K562 (cell line): ENCODE results near the gene PRSS48. TPM values are rescaled to one million over a fixed set of nuclear protein-coding genes. Genes with fewer than 3 reads are reported as not detected.

Source experiments
- ATAC-seq: fragments of 200-7000 bp; cut with Tn5 transposase; 3 replicates; pipeline ENCODE4 v1.9.1; 2020; ENCODE audit warnings: moderate library complexity
- BruUV-seq: library from RNA; stranded (reverse); fragments of 400-500 nt; replicated peaks from 2 replicates; lab custom pipeline; 2021; lab: Mats Ljungman, UMichigan
- CTCF ChIA-PET: fragments of 300-600 bp; formaldehyde crosslinking; extraction: SDS; loops from one replicate; lab custom pipeline; 2021; ENCODE audit warnings: low intra/inter-chr PET ratio; lab: Yijun Ruan, JAX
- POLR2A ChIA-PET: fragments of 300-600, 350-650 bp; sonication (Branson Sonifier 250); formaldehyde crosslinking; extraction: SDS; loops from one replicate; lab custom pipeline; 2021; ENCODE audit warnings: antibody characterized with exemption, inconsistent platforms; lab: Yijun Ruan, JAX
- DNase-seq, 4 experiments: peaks; one replicate each; pipeline versions ENCODE4 v3.0.0 to v3.0.0-alpha.2; 2011 to 2018; ENCODE audit warnings: low spot score in 3 of 4, mixed read lengths in 3 of 4; ENCODE audit errors: extremely low read depth in 1 of 4
- FAIRE-seq: peaks from 2 replicates; lab custom pipeline; 2011; peaks lifted over from hg19 to GRCh38; lab: Jason Lieb, UNC
- H2AFZ ChIP-seq: 2 replicates; pipeline ENCODE4 v1.6.0; 2011; ENCODE audit warnings: low read depth, low read length, control low read depth, inconsistent platforms
- H3K27ac ChIP-seq: fragments of 200-600 bp; 3 replicates; pipeline ENCODE4 v1.8.0; 2011; ENCODE audit warnings: low read depth, mild to moderate bottlenecking, control low read depth, inconsistent platforms, low read length, moderate library complexity, mixed read lengths; ENCODE audit errors: extremely low read depth
- H3K27me3 ChIP-seq, 2 experiments: fragments of 300-600 bp in 1 of 2; 2 replicates in 1 of 2; 3 replicates in 1 of 2; pipeline versions ENCODE4 v1.6.0 to v1.8.0; 2011; ENCODE audit warnings: inconsistent platforms in 2 of 2, low read length in 2 of 2, mild to moderate bottlenecking in 1 of 2, mixed read lengths in 1 of 2, moderate library complexity in 1 of 2; ENCODE audit not compliant: control insufficient read depth in 2 of 2, insufficient read depth in 2 of 2
- H3K36me3 ChIP-seq: fragments of 300-600 bp; 3 replicates; pipeline ENCODE4 v1.8.0; 2011; ENCODE audit warnings: mild to moderate bottlenecking, low read length, inconsistent platforms; ENCODE audit not compliant: control insufficient read depth, insufficient read depth
- H3K4me1 ChIP-seq, 2 experiments: fragments of 200-600 bp in 1 of 2; replicated peaks in 1 of 2; 2 replicates in 1 of 2; 3 replicates in 1 of 2; pipeline versions ENCODE4 v1.5.1 to v1.8.0; 2011; ENCODE audit warnings: inconsistent platforms in 2 of 2, low read length in 2 of 2, mild to moderate bottlenecking in 1 of 2, mixed read lengths in 1 of 2, moderate library complexity in 1 of 2; ENCODE audit not compliant: control insufficient read depth in 2 of 2, insufficient read depth in 2 of 2
- H3K4me2 ChIP-seq: 2 replicates; pipeline ENCODE4 v1.6.1; 2011; ENCODE audit warnings: low read length, control low read depth, inconsistent platforms, mixed read lengths; ENCODE audit not compliant: insufficient read depth
- H3K4me3 ChIP-seq: fragments of 200-600 bp; sonication (generic), shearing (Covaris generic); 2 replicates; pipeline ENCODE4 v1.5.1; 2016; ENCODE audit warnings: control low read depth, inconsistent platforms
- H3K79me2 ChIP-seq: fragments of 200-600 bp; 3 replicates; pipeline ENCODE4 v1.8.0; 2011; ENCODE audit warnings: low read length, inconsistent platforms; ENCODE audit not compliant: control insufficient read depth, insufficient read depth
- H3K9ac ChIP-seq, 2 experiments: 2 replicates each; pipeline versions ENCODE4 v1.6.0 to v1.6.1; 2011; ENCODE audit warnings: low read depth in 2 of 2, low read length in 2 of 2, control low read depth in 1 of 2, inconsistent platforms in 1 of 2, mild to moderate bottlenecking in 1 of 2, mixed read lengths in 1 of 2; ENCODE audit not compliant: insufficient read depth in 1 of 2
- H3K9me1 ChIP-seq: one replicate; pipeline ENCODE4 v1.6.0; 2011; ENCODE audit warnings: inconsistent platforms, mild to moderate bottlenecking, low read length, moderate library complexity; ENCODE audit not compliant: control insufficient read depth, insufficient read depth
- H3K9me3 ChIP-seq: replicated peaks from 2 replicates; pipeline ENCODE4 v1.5.1; 2011; ENCODE audit warnings: low read depth, low read length, inconsistent platforms; ENCODE audit not compliant: control insufficient read depth, insufficient read depth
- H4K20me1 ChIP-seq: replicated peaks from 2 replicates; pipeline ENCODE4 v1.6.1; 2011; ENCODE audit warnings: low read length, inconsistent platforms, mixed read lengths; ENCODE audit not compliant: control insufficient read depth, insufficient read depth
- CREBBP ChIP-seq: IDR thresholded peaks from one replicate; pipeline ENCODE4 v1.6.1; 2012; ENCODE audit warnings: low read depth, mild to moderate bottlenecking, control low read depth, inconsistent platforms, low read length
- E2F3 ChIP-seq: fragments of 250-450 bp; sonication (Bioruptor Pico); IDR thresholded peaks from 2 replicates; pipeline ENCODE4 v1.4.0; 2020; ENCODE audit warnings: mild to moderate bottlenecking
- EP400 ChIP-seq: fragments of 450-650 bp; IDR thresholded peaks from 2 replicates; pipeline ENCODE4 v1.6.1; 2017; ENCODE audit warnings: antibody characterized with exemption, mild to moderate bottlenecking, moderate library complexity
- FOXA1 ChIP-seq: fragments of 450-650 bp; IDR thresholded peaks from 2 replicates; pipeline ENCODE4 v1.6.1; 2016; ENCODE audit warnings: mild to moderate bottlenecking, borderline replicate concordance
- FOXK1 ChIP-seq: sonication (generic); formaldehyde crosslinking; IDR thresholded peaks from 2 replicates; pipeline ENCODE4 v1.8.0; 2022; ENCODE audit warnings: missing genetic modification reagents, mild to moderate bottlenecking, borderline replicate concordance
- GABPA ChIP-seq: fragments of 200-800 bp; sonication (Bioruptor generic); conservative IDR thresholded peaks from 2 replicates; pipeline ENCODE4 v1.6.1; 2016; ENCODE audit warnings: low read depth, missing genetic modification characterization, missing compliant biosample characterization
- GATA2 ChIP-seq: sonication (generic); formaldehyde crosslinking; IDR thresholded peaks from 2 replicates; pipeline ENCODE4 v1.4.0; 2020; ENCODE audit warnings: mild to moderate bottlenecking, missing genetic modification reagents
- HDAC6 ChIP-seq: IDR thresholded peaks from 2 replicates; pipeline ENCODE4 v1.6.1; 2012; ENCODE audit warnings: low read depth, mild to moderate bottlenecking, control low read depth, inconsistent platforms, low read length, moderate library complexity
- KAT8 ChIP-seq: fragments of 450-650 bp; IDR thresholded peaks from 2 replicates; pipeline ENCODE4 v1.6.1; 2016; ENCODE audit warnings: low read depth, mild to moderate bottlenecking
- KLF13 ChIP-seq: fragments of 450-650 bp; IDR thresholded peaks from 2 replicates; pipeline ENCODE4 v1.6.1; 2016; ENCODE audit warnings: missing genetic modification characterization, low read depth, mild to moderate bottlenecking, missing compliant biosample characterization, moderate library complexity, borderline replicate concordance
- LEF1 ChIP-seq: fragments of 450-650 bp; IDR thresholded peaks from 2 replicates; pipeline ENCODE4 v1.6.1; 2016; ENCODE audit warnings: mild to moderate bottlenecking
- NR2C2 ChIP-seq, 2 experiments: fragments of 200-800 bp in 1 of 2; sonication (Bioruptor generic) in 1 of 2; sonication (generic) in 1 of 2; formaldehyde crosslinking in 1 of 2; IDR thresholded peaks; 2 replicates each; pipeline versions ENCODE4 v1.6.1 to v1.8.0; 2016 to 2022; ENCODE audit warnings: mild to moderate bottlenecking in 1 of 2, missing compliant biosample characterization in 1 of 2, missing genetic modification characterization in 1 of 2, missing genetic modification reagents in 1 of 2
- SETDB1 ChIP-seq: IDR thresholded peaks from one replicate; pipeline ENCODE4 v1.6.1; 2012; ENCODE audit warnings: low read length, control low read depth, inconsistent platforms
- WGBS: fragments of 100-300 bp; shearing (Covaris generic); methylation state at CpG from one replicate; pipeline ENCODE4 v1.1.6; 2016; ENCODE audit warnings: low coverage, mixed read lengths; ENCODE audit not compliant: insufficient coverage; ENCODE audit errors: missing lambda C conversion rate; 5-methylcytosine and 5-hydroxymethylcytosine counted together
- in situ Hi-C: fragments of 300-500 bp; cut with MboI; formaldehyde crosslinking; loops from 4 replicates; pipeline ENCODE4 v1.15.0; 2018; ENCODE audit warnings: inconsistent platforms, mixed read lengths
- intact Hi-C: fragments of 100-400 bp; cut with micrococcal nuclease; formaldehyde crosslinking; loops from 2 replicates; pipeline ENCODE4 v1.14.2; 2022
- polyA plus RNA-seq, 8 experiments: library from polyadenylated mRNA; depleted of rRNA in 4 of 8; stranded (reverse) in 5 of 8; unstranded in 3 of 8; fragments of >200 nt; fragmentation: Nextera tagmentation in 2 of 8; fragmentation: Illumina TruSeq in 1 of 8; extraction: Ambion mirVana in 2 of 8; extraction: Trizol in 1 of 8; gene quantifications; 2 replicates each; pipeline versions ENCODE4 v1.2.1 to v1.2.3, GENCODE V29; 2011 to 2014; ENCODE audit warnings: inconsistent platforms in 1 of 8, missing spikeins in 1 of 8
- total RNA-seq, 7 experiments: library from RNA; depleted of rRNA in 6 of 7; stranded (reverse); fragments of >200 nt in 6 of 7; fragmentation: Illumina TruSeq in 2 of 7; extraction: Trizol in 2 of 7; gene quantifications; 2 replicates each; pipeline versions ENCODE4 v1.2.1 to v1.2.3, GENCODE V29; 2011 to 2021; ENCODE audit warnings: low replicate concordance in 1 of 7
- TF ChIP-seq, protein P1 (sequence below): fragments of 450-650 bp; IDR thresholded peaks from 2 replicates; pipeline ENCODE4 v1.6.1; 2018; ENCODE audit not compliant: partially characterized antibody
- TF ChIP-seq, protein P2 (sequence below): sonication (generic); formaldehyde crosslinking; IDR thresholded peaks from 2 replicates; pipeline ENCODE4 v1.9.0; 2022; ENCODE audit warnings: mild to moderate bottlenecking, missing genetic modification reagents
- TF ChIP-seq, protein P3 (sequence below): fragments of 200-800 bp; sonication (Bioruptor generic); IDR thresholded peaks from 2 replicates; pipeline ENCODE4 v1.6.1; 2017; ENCODE audit warnings: missing genetic modification characterization, missing compliant biosample characterization
- TF ChIP-seq, protein P4 (sequence below): fragments of 450-650 bp; IDR thresholded peaks from 2 replicates; pipeline ENCODE4 v1.7.0; 2016; ENCODE audit warnings: borderline replicate concordance

Gene PRSS48
- total and polyA plus RNA-seq, 9 of the 15 experiments (the other 6 are each of a cell fraction or from before 2014, with no cell fraction given) = not detected

DNA sequence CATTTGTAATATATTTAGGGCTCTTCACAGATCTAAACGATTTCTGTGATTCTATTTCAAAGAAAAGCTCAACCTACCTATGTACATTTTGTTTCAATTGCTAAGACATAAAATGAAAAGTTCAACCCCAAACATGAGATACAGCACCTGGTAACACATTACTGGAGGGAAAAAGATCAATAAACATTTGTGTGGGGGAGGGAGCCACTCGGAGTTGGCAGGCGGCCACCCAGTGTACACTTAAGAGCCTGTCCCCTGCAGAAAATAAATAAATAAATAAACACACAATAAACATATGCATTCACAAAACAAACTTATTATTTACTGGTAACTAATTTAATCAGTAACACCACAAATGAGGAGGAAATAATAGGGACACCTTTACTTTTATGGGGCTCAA is 19.3 kb downstream of the PRSS48 start:
- in situ Hi-C loops = no loop called here
- Histone ChIP-seq H3K9ac (no peak overlapping the region), H3K9me3 (no peaks in the 10 kb centered on the region), H3K79me2 (no peaks in the 10 kb centered on the region), H2AFZ (no peak overlapping the region), H3K4me2 (no peak overlapping the region), H3K4me1 (no peaks in the 10 kb centered on the region), H3K9me1 (no peaks in the 10 kb centered on the region), H3K36me3 (no peaks in the 10 kb centered on the region), H3K27ac (no peak overlapping the region), H3K27me3 (peaks cover 5 to 6% of the 10 kb centered on the region in 2 experiments; a peak in 4 of 5 replicates), H3K4me3 (no peak overlapping the region), H4K20me1 (no peaks in the 10 kb centered on the region)
- CTCF ChIA-PET = no interaction called here
- no peak for DNase-seq
- no peak for FAIRE-seq
- no TSS peak for BruUV-seq
- intact Hi-C loops = no loop called here
- WGBS = 0% methylated on average over 3 of the region's 3 CpGs
- no peak for ATAC-seq
- POLR2A ChIA-PET = no interaction called here
- TF ChIP-seq, protein P1, sequence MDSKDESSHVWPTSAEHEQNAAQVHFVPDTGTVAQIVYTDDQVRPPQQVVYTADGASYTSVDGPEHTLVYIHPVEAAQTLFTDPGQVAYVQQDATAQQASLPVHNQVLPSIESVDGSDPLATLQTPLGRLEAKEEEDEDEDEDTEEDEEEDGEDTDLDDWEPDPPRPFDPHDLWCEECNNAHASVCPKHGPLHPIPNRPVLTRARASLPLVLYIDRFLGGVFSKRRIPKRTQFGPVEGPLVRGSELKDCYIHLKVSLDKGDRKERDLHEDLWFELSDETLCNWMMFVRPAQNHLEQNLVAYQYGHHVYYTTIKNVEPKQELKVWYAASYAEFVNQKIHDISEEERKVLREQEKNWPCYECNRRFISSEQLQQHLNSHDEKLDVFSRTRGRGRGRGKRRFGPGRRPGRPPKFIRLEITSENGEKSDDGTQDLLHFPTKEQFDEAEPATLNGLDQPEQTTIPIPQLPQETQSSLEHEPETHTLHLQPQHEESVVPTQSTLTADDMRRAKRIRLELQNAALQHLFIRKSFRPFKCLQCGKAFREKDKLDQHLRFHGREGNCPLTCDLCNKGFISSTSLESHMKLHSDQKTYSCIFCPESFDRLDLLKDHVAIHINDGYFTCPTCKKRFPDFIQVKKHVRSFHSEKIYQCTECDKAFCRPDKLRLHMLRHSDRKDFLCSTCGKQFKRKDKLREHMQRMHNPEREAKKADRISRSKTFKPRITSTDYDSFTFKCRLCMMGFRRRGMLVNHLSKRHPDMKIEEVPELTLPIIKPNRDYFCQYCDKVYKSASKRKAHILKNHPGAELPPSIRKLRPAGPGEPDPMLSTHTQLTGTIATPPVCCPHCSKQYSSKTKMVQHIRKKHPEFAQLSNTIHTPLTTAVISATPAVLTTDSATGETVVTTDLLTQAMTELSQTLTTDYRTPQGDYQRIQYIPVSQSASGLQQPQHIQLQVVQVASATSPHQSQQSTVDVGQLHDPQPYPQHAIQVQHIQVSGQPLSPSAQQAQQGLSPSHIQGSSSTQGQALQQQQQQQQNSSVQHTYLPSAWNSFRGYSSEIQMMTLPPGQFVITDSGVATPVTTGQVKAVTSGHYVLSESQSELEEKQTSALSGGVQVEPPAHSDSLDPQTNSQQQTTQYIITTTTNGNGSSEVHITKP = no peak
- TF ChIP-seq, protein P2, sequence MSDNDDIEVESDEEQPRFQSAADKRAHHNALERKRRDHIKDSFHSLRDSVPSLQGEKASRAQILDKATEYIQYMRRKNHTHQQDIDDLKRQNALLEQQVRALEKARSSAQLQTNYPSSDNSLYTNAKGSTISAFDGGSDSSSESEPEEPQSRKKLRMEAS = no peak
- no peak for TF ChIP-seq FOXA1
- TF ChIP-seq EP400 = no peak
- TF ChIP-seq FOXK1 = no peak
- TF ChIP-seq CREBBP = no peak
- no peak for TF ChIP-seq GABPA (tag)
- TF ChIP-seq KAT8 = no peak
- TF ChIP-seq, protein P3, sequence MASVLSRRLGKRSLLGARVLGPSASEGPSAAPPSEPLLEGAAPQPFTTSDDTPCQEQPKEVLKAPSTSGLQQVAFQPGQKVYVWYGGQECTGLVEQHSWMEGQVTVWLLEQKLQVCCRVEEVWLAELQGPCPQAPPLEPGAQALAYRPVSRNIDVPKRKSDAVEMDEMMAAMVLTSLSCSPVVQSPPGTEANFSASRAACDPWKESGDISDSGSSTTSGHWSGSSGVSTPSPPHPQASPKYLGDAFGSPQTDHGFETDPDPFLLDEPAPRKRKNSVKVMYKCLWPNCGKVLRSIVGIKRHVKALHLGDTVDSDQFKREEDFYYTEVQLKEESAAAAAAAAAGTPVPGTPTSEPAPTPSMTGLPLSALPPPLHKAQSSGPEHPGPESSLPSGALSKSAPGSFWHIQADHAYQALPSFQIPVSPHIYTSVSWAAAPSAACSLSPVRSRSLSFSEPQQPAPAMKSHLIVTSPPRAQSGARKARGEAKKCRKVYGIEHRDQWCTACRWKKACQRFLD (CRISPR knock-in tag) = no peak
- TF ChIP-seq E2F3 = no peak
- TF ChIP-seq KLF13 (tag) = no peak
- no peak for TF ChIP-seq HDAC6
- no peak for TF ChIP-seq NR2C2 (CRISPR knock-in tag; IDR thresholded peaks at IDR 0.05)
- TF ChIP-seq NR2C2 (tag; IDR thresholded peaks at IDR 0.05) = no peak
- no peak for TF ChIP-seq LEF1
- no peak for TF ChIP-seq SETDB1
- TF ChIP-seq, protein P4, sequence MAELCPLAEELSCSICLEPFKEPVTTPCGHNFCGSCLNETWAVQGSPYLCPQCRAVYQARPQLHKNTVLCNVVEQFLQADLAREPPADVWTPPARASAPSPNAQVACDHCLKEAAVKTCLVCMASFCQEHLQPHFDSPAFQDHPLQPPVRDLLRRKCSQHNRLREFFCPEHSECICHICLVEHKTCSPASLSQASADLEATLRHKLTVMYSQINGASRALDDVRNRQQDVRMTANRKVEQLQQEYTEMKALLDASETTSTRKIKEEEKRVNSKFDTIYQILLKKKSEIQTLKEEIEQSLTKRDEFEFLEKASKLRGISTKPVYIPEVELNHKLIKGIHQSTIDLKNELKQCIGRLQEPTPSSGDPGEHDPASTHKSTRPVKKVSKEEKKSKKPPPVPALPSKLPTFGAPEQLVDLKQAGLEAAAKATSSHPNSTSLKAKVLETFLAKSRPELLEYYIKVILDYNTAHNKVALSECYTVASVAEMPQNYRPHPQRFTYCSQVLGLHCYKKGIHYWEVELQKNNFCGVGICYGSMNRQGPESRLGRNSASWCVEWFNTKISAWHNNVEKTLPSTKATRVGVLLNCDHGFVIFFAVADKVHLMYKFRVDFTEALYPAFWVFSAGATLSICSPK = no peak
- TF ChIP-seq GATA2 (CRISPR knock-in tag) = no peak
